DND-41 (cell line): Measurements from ENCODE around the gene GNAS-AS1.

Experiments
- ATAC-seq: fragments of 200-7000 bp; cut with Tn5 transposase; 3 replicates; pipeline ENCODE4 v1.9.1; 2021; ENCODE audit warnings: low read depth; ENCODE audit not compliant: insufficient read depth
- DNase-seq: peaks from one replicate; pipeline ENCODE4 v3.0.0-alpha.2; 2020
- H2AFZ ChIP-seq: 2 replicates; pipeline ENCODE4 v1.6.0; 2012; ENCODE audit warnings: low read depth, low read length
- H3K27ac ChIP-seq: 2 replicates; pipeline ENCODE4 v1.5.1; 2012; ENCODE audit warnings: low read length, inconsistent platforms
- H3K27me3 ChIP-seq: fragments of 200-600 bp; sonication (generic); 2 replicates; pipeline ENCODE4 v1.6.0; 2012; ENCODE audit warnings: low read length, mild to moderate bottlenecking, inconsistent platforms; ENCODE audit not compliant: insufficient read depth, poor library complexity
- H3K36me3 ChIP-seq: 2 replicates; pipeline ENCODE4 v1.5.1; 2012; ENCODE audit warnings: low read length, inconsistent platforms; ENCODE audit not compliant: insufficient read depth
- H3K4me1 ChIP-seq: 2 replicates; pipeline ENCODE4 v1.5.1; 2012; ENCODE audit warnings: mild to moderate bottlenecking, low read length; ENCODE audit not compliant: insufficient read depth
- H3K4me2 ChIP-seq: 2 replicates; pipeline ENCODE4 v1.6.0; 2012; ENCODE audit warnings: mild to moderate bottlenecking, moderate library complexity, low read length, inconsistent platforms; ENCODE audit not compliant: insufficient read depth
- H3K4me3 ChIP-seq, 2 experiments: fragments of 200-600 bp in 1 of 2; shearing (Covaris generic) in 1 of 2; 2 replicates each; pipeline ENCODE4 v1.5.1; 2012 to 2016; ENCODE audit warnings: inconsistent platforms in 2 of 2, low read length in 2 of 2, mild to moderate bottlenecking in 2 of 2, low read depth in 1 of 2, moderate library complexity in 1 of 2
- H3K79me2 ChIP-seq: 2 replicates; pipeline ENCODE4 v1.6.0; 2012; ENCODE audit warnings: low read length, inconsistent platforms; ENCODE audit not compliant: insufficient read depth
- H3K9ac ChIP-seq: 2 replicates; pipeline ENCODE4 v1.6.0; 2012; ENCODE audit warnings: low read depth, mild to moderate bottlenecking, inconsistent platforms, low read length, moderate library complexity
- H3K9me3 ChIP-seq: 2 replicates; pipeline ENCODE4 v1.5.1; 2012; ENCODE audit warnings: low read length, moderate library complexity, mild to moderate bottlenecking, inconsistent platforms; ENCODE audit not compliant: insufficient read depth, severe bottlenecking
- H4K20me1 ChIP-seq: 2 replicates; pipeline ENCODE4 v1.6.0; 2012; ENCODE audit warnings: low read length; ENCODE audit not compliant: insufficient read depth
- EZH2 ChIP-seq: IDR thresholded peaks from 3 replicates; pipeline ENCODE4 v1.6.1; 2012; ENCODE audit warnings: borderline replicate concordance, low read depth, mild to moderate bottlenecking, moderate library complexity, low read length, inconsistent platforms; ENCODE audit not compliant: severe bottlenecking
- TF ChIP-seq, protein P1 (sequence below): IDR thresholded peaks from 2 replicates; pipeline ENCODE4 v1.5.1; 2012; ENCODE audit warnings: borderline replicate concordance, low read length, moderate library complexity, mild to moderate bottlenecking; ENCODE audit not compliant: poor library complexity, severe bottlenecking; ENCODE audit errors: extremely low read depth

Gene GNAS-AS1

DNA sequence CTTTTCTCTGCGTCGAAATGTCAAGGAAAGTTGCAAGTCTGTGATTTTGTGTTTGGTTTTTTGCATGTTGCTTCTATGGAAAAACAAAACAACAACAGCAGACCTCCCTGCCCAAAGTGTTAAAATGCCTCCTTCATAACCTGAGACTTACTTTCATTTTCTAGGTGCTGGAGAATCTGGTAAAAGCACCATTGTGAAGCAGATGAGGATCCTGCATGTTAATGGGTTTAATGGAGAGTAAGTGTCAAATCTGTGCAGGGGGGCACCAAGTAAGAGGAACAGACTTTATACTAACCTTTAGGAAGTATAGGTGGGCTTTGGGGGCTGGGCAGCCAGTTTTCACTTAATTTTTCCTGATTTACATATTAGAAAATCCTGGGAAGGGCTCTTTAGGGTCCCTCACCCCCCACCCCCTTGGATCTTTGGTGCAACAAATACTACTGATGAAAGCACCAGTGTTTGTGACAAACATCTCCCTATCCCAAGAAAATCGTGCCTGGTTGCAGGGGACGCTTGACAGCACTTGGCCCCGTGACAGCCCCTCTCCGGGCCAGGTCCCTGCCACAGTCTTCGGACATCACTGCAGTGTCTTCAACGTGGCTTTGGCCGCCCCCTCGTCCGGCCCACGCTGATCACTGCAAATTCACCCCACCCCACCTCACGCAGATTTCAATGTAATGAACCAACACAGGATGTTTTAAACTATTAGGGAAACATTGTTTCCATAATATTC lies 44.9 kb upstream of the GNAS-AS1 start:
- DNase-seq, result no peak
- Histone ChIP-seq H3K4me3 (no peak overlapping the region), H3K79me2 (peaks cover 89% of the 10 kb centered on the region), H2AFZ (no peak overlapping the region), H3K27ac (no peak overlapping the region), H4K20me1 (peaks cover 80% of the 10 kb centered on the region), H3K9ac (peak overlapping the region; percentile 2; the same call in 1 of the 2 replicates), H3K4me2 (peak overlapping the region; percentile 27), H3K36me3 (peaks cover 69% of the 10 kb centered on the region), H3K9me3 (no peaks in the 10 kb centered on the region), H3K27me3 (no peaks in the 10 kb centered on the region), H3K4me1 (peaks cover 29% of the 10 kb centered on the region)
- no peak for ATAC-seq
- TF ChIP-seq, protein P1, sequence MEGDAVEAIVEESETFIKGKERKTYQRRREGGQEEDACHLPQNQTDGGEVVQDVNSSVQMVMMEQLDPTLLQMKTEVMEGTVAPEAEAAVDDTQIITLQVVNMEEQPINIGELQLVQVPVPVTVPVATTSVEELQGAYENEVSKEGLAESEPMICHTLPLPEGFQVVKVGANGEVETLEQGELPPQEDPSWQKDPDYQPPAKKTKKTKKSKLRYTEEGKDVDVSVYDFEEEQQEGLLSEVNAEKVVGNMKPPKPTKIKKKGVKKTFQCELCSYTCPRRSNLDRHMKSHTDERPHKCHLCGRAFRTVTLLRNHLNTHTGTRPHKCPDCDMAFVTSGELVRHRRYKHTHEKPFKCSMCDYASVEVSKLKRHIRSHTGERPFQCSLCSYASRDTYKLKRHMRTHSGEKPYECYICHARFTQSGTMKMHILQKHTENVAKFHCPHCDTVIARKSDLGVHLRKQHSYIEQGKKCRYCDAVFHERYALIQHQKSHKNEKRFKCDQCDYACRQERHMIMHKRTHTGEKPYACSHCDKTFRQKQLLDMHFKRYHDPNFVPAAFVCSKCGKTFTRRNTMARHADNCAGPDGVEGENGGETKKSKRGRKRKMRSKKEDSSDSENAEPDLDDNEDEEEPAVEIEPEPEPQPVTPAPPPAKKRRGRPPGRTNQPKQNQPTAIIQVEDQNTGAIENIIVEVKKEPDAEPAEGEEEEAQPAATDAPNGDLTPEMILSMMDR, result no peak
- no peak for TF ChIP-seq EZH2

DNA sequence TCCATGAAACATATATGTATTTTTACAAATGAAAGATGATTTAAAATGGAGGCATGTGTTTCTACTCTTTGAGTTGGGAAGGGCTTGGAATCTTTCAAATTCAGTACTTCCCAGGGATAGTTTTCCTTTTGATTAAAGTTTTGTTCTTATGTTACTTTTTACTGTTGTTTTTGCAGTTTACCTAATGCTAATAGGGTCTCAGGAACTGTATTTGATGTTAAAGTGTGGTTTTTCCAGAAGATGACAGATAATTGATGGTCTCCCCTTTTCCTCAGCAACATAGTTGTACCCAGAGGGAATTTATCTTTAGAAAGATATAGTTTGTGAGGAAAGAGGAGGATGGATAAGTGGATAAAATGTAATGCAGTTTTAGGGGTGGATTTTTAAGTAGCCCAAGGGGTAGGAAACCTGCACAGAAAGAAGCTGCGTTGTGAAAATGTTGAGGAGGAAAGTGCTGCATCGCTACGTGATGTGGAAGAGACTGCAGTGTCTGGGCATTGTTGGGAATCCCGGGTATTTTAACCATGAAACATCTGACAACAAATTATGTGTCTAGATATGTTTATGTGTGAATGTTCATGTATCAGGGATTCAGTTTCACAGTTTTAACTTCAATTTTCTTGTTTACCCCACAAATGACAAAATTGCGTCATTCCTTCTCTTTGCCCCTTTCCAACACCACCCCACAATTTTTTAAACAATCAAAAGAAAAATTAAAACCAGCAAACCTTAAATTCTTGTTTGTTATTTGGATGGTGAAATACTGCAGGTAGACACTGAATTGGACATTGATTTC lies 44.1 kb upstream of the GNAS-AS1 start:
- Histone ChIP-seq H3K9ac (peak overlapping the region; percentile 2; the same call in 1 of the 2 replicates), H4K20me1 (peaks cover 73% of the 10 kb centered on the region), H3K79me2 (peaks cover 89% of the 10 kb centered on the region), H2AFZ (no peak overlapping the region), H3K27me3 (no peaks in the 10 kb centered on the region), H3K4me3 (no peak overlapping the region; a peak in 1 of 4 replicates), H3K4me2 (peak overlapping the region; percentile 65; the same call in 1 of the 2 replicates), H3K4me1 (peaks cover 37% of the 10 kb centered on the region), H3K27ac (peak overlapping the region; percentile 12; the same call in 1 of the 2 replicates), H3K9me3 (no peaks in the 10 kb centered on the region), H3K36me3 (peaks cover 61% of the 10 kb centered on the region)
- DNase-seq (no peak), ATAC-seq (no peak)
- TF ChIP-seq EZH2, result no peak
- TF ChIP-seq, protein P1, result no peak

DNA sequence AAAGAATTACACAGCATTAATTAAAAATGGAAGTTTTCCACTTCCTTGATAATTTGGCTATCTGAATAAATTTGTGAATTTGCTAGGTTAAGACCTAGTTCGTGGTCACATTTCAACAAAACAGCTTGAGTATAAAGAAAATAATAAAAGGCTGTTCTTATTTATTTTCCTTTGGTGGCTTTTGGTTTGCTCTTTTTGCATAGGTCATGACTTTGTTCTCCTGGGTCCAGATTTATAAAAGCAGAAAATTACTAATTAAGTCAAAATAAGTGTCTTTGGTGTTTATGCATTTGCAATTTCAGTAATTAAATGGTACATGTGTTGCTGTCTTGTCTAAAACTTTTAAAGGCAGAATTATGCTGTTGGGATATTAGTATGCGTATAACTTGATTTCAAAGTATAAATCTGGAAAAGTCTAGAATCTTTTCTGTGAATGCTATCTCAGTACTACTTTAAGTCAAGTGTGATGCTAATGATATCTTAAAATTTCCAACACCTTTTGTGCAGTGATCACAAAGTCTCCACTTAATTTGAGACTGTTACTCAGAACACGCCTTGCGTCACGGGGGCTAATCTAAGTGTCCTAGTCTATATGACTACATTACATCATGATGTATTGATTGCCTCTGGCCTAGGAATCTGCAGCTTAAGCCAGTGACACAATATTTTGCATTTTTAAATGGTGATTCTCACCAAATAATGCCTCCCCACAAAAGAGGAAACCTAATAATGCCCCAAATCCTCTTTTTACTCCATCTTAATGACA lies 42.8 kb upstream of the GNAS-AS1 start:
- peak overlapping the region; percentile 93 for H3K9ac ChIP-seq
- TF ChIP-seq EZH2, result no peak
- TF ChIP-seq, protein P1, result no peak
- H3K9me3 ChIP-seq, result no peaks in the 10 kb centered on the region

More for the DNA sequence above, 42.8 kb upstream of the GNAS-AS1 start:
- Histone ChIP-seq H3K27me3 (no peaks in the 10 kb centered on the region), H3K4me2 (peak overlapping the region; percentile 65), H3K36me3 (peaks cover 48% of the 10 kb centered on the region), H3K4me1 (peaks cover 38% of the 10 kb centered on the region), H4K20me1 (peaks cover 60% of the 10 kb centered on the region), H3K4me3 (peak overlapping the region; percentile 48 to 85; a peak in 3 of 4 replicates), H2AFZ (no peak overlapping the region), H3K79me2 (peaks cover 84% of the 10 kb centered on the region), H3K27ac (peak overlapping the region; percentile 46)
- no peak for DNase-seq
- no peak for ATAC-seq
